Endothelial cell of umbilical vein (primary cell): ENCODE results near the gene MRAS. TPM values are rescaled to one million over a fixed set of nuclear protein-coding genes. Genes with fewer than 3 reads are reported as not detected.

Source experiments
- BruUV-seq: library from RNA; stranded (reverse); fragments of 400-500 nt; replicated peaks from 2 replicates; lab custom pipeline; 2021; lab: Mats Ljungman, UMichigan
- CTCF ChIA-PET: fragments of 300-600, 350-600 bp; sonication (Branson Sonifier 250); formaldehyde crosslinking; loops from one replicate; lab custom pipeline; 2021; ENCODE audit warnings: antibody characterized with exemption, inconsistent platforms; lab: Charles Lee
- POLR2A ChIA-PET: fragments of 300-600, 350-600 bp; sonication (Branson Sonifier 250); formaldehyde crosslinking; loops from one replicate; lab custom pipeline; 2021; ENCODE audit warnings: antibody characterized with exemption, inconsistent platforms; lab: Charles Lee
- DNase-seq: peaks from one replicate; pipeline ENCODE4 v3.0.0-alpha.2; 2011; ENCODE audit warnings: low read depth, low spot score
- FAIRE-seq: peaks from 2 replicates; lab custom pipeline; 2011; peaks lifted over from hg19 to GRCh38; lab: Jason Lieb, UNC
- H2AFZ ChIP-seq: 2 replicates; pipeline ENCODE4 v1.6.0; 2012; ENCODE audit warnings: low read depth, low read length, control low read depth, inconsistent platforms
- H3K27ac ChIP-seq: 2 replicates; pipeline ENCODE4 v1.5.1; 2011; ENCODE audit warnings: low read depth, mild to moderate bottlenecking, control low read depth, low read length, moderate library complexity; ENCODE audit not compliant: insufficient read depth
- H3K27me3 ChIP-seq, 2 experiments: 2 replicates each; pipeline versions ENCODE4 v1.6.0 to v1.6.1; 2011; ENCODE audit warnings: low read length in 2 of 2, mixed read lengths in 1 of 2; ENCODE audit not compliant: control insufficient read depth in 2 of 2, insufficient read depth in 2 of 2
- H3K36me3 ChIP-seq, 2 experiments: 2 replicates in 1 of 2; 3 replicates in 1 of 2; pipeline ENCODE4 v1.5.1; 2011; ENCODE audit warnings: low read length in 2 of 2, mild to moderate bottlenecking in 1 of 2, moderate library complexity in 1 of 2; ENCODE audit not compliant: control insufficient read depth in 2 of 2, insufficient read depth in 2 of 2; ENCODE audit errors: extremely low read depth in 1 of 2
- H3K4me1 ChIP-seq: 3 replicates; pipeline ENCODE4 v1.5.1; 2011; ENCODE audit warnings: mild to moderate bottlenecking, low read length; ENCODE audit not compliant: control insufficient read depth, insufficient read depth; ENCODE audit errors: extremely low read depth
- H3K4me2 ChIP-seq: 2 replicates; pipeline ENCODE4 v1.6.1; 2011; ENCODE audit warnings: low read length, control low read depth, mixed read lengths; ENCODE audit not compliant: insufficient read depth
- H3K4me3 ChIP-seq, 3 experiments: fragments of 200-600 bp in 1 of 3; sonication (generic), shearing (Covaris generic) in 1 of 3; replicated peaks in 1 of 3; 2 replicates each; pipeline ENCODE4 v1.5.1; 2011 to 2016; ENCODE audit warnings: control low read depth in 3 of 3, low read length in 3 of 3, mild to moderate bottlenecking in 2 of 3, inconsistent platforms in 1 of 3, low read depth in 1 of 3, moderate library complexity in 1 of 3; ENCODE audit not compliant: insufficient read depth in 1 of 3
- H3K79me2 ChIP-seq: 2 replicates; pipeline ENCODE4 v1.6.0; 2012; ENCODE audit warnings: low read length, inconsistent platforms; ENCODE audit not compliant: control insufficient read depth, insufficient read depth
- H3K9ac ChIP-seq: replicated peaks from 2 replicates; pipeline ENCODE3; 2011; ENCODE audit warnings: low read length, control low read depth; ENCODE audit not compliant: insufficient read depth; ENCODE audit errors: extremely low read depth
- H3K9me1 ChIP-seq: replicated peaks from 3 replicates; pipeline ENCODE4 v1.6.0; 2011; ENCODE audit warnings: mild to moderate bottlenecking, low read length; ENCODE audit not compliant: control insufficient read depth, insufficient read depth; ENCODE audit errors: extremely low read depth
- H3K9me3 ChIP-seq: replicated peaks from 2 replicates; pipeline ENCODE4 v1.5.1; 2012; ENCODE audit warnings: low read length, inconsistent platforms; ENCODE audit not compliant: control insufficient read depth, insufficient read depth
- H4K20me1 ChIP-seq: replicated peaks from 2 replicates; pipeline ENCODE3; 2011; ENCODE audit warnings: mild to moderate bottlenecking, low read length; ENCODE audit not compliant: control insufficient read depth, insufficient read depth; ENCODE audit errors: extremely low read depth
- CTCF ChIP-seq, 2 donors: IDR thresholded peaks; 1 replicate in 1 of 2; 2 replicates in 1 of 2; pipeline ENCODE4 v1.5.1; 2011; ENCODE audit warnings: low read length in 2 of 2, mild to moderate bottlenecking in 2 of 2, moderate library complexity in 2 of 2, control low read depth in 1 of 2, inconsistent platforms in 1 of 2, low read depth in 1 of 2; ENCODE audit not compliant: insufficient read depth in 1 of 2; ENCODE audit errors: extremely low read depth in 1 of 2
- EZH2 ChIP-seq: IDR thresholded peaks from 2 replicates; pipeline ENCODE4 v1.6.1; 2012; ENCODE audit warnings: borderline replicate concordance, low read depth, mild to moderate bottlenecking, moderate library complexity, low read length, inconsistent platforms; ENCODE audit not compliant: severe bottlenecking
- FOS ChIP-seq: IDR thresholded peaks from 2 replicates; pipeline ENCODE4 v1.6.1; 2011; ENCODE audit warnings: mild to moderate bottlenecking, low read length, moderate library complexity, borderline replicate concordance; ENCODE audit not compliant: insufficient read depth
- GATA2 ChIP-seq: IDR thresholded peaks from 2 replicates; pipeline ENCODE4 v1.7.0; 2011; ENCODE audit warnings: low read depth, mild to moderate bottlenecking, moderate library complexity, mixed read lengths, low read length; ENCODE audit not compliant: insufficient read length, insufficient read depth
- JUN ChIP-seq: IDR thresholded peaks from 2 replicates; pipeline ENCODE4 v1.6.1; 2011; ENCODE audit warnings: borderline replicate concordance, low read depth; ENCODE audit not compliant: insufficient read length, insufficient read depth
- MYC ChIP-seq: IDR thresholded peaks from one replicate; pipeline ENCODE4 v1.6.1; 2011; ENCODE audit warnings: mild to moderate bottlenecking, low read depth, low read length
- POLR2A ChIP-seq: IDR thresholded peaks from 2 replicates; pipeline ENCODE4 v1.6.1; 2012; ENCODE audit warnings: low read depth, mild to moderate bottlenecking, control low read depth, low read length
- POLR2AphosphoS5 ChIP-seq: IDR thresholded peaks from 2 replicates; pipeline ENCODE4 v1.6.1; 2012; ENCODE audit warnings: low read depth, mild to moderate bottlenecking, control low read depth, low read length, moderate library complexity; ENCODE audit not compliant: insufficient read depth
- dilution Hi-C: fragments of 300-500 bp; cut with MboI; formaldehyde crosslinking; loops from one replicate; pipeline ENCODE4 v1.15.0; 2019; ENCODE audit warnings: low sequenced_read_pairs; ENCODE audit not compliant: extremely low pct_ligation_motif_present
- intact Hi-C: fragments of 100-400 bp; cut with micrococcal nuclease; formaldehyde crosslinking; loops from one replicate; pipeline ENCODE4 v1.10.0; 2022
- polyA plus RNA-seq, 4 experiments: library from polyadenylated mRNA; depleted of rRNA in 3 of 4; stranded (reverse) in 3 of 4; unstranded in 1 of 4; fragments of >200 nt; gene quantifications; 2 replicates each; pipeline versions ENCODE4 v1.2.1 to v1.2.3, GENCODE V29; 2011 to 2012; ENCODE audit warnings: missing spikeins in 1 of 4
- total RNA-seq: library from RNA; stranded (reverse); gene quantifications from 2 replicates; pipeline ENCODE4 v1.2.3, GENCODE V29; 2021
- TF ChIP-seq, protein P1 (sequence below): IDR thresholded peaks from 2 replicates; pipeline ENCODE4 v1.6.1; 2011; ENCODE audit not compliant: insufficient read depth, insufficient read length

MRAS gene
- total and polyA plus RNA-seq, 2 donors (not counting 3 experiments of a cell fraction or from before 2014, with no cell fraction given), result 14.6 to 16.5 TPM

- Histone ChIP-seq H3K27ac (no peak overlapping the region), H3K27me3 (no peaks in the 10 kb centered on the region), H3K36me3 (no peaks in the 10 kb centered on the region), H3K9me3 (no peaks in the 10 kb centered on the region), H3K4me3 (no peak overlapping the region), H3K79me2 (no peaks in the 10 kb centered on the region), H3K9ac (no peak overlapping the region), H3K4me2 (no peak overlapping the region), H4K20me1 (no peaks in the 10 kb centered on the region), H3K9me1 (no peaks in the 10 kb centered on the region), H2AFZ (no peak overlapping the region), H3K4me1 (no peaks in the 10 kb centered on the region)
- dilution Hi-C loops, result no loop called here
- FAIRE-seq, result no peak
- CTCF ChIA-PET, result no interaction called here
- POLR2A ChIA-PET, result no interaction called here
- no peak for DNase-seq
- no TSS peak for BruUV-seq
- intact Hi-C loops, result no loop called here
- TF ChIP-seq, protein P1, sequence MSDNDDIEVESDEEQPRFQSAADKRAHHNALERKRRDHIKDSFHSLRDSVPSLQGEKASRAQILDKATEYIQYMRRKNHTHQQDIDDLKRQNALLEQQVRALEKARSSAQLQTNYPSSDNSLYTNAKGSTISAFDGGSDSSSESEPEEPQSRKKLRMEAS, result no peak
- TF ChIP-seq POLR2A, result no peak
- no peak for TF ChIP-seq MYC
- TF ChIP-seq EZH2, result no peak
- TF ChIP-seq POLR2AphosphoS5, result no peak
- TF ChIP-seq GATA2, result no peak
- TF ChIP-seq JUN, result no peak
- TF ChIP-seq FOS, result no peak
- TF ChIP-seq CTCF (IDR thresholded peaks at IDR 0.05; ENCODE audit: extremely low read depth in 1 of 2, insufficient read depth in 1 of 2, low read depth in 1 of 2, low read length in 2 of 2), result no peak
Observed at GRCh38 chr3:138390582-138390932, 42.2 kb downstream of the MRAS start.
